Ectodermal cell (in vitro differentiated cells): Measurements from ENCODE around the gene NEDD4L.

Experiments
- H3K27ac ChIP-seq: 2 replicates; pipeline ENCODE4 v1.7.0; 2013; ENCODE audit warnings: mild to moderate bottlenecking, low read depth, low read length; ENCODE audit not compliant: insufficient read depth, poor library complexity, severe bottlenecking
- H3K27me3 ChIP-seq: 2 replicates; pipeline ENCODE4 v1.7.0; 2013; ENCODE audit warnings: mild to moderate bottlenecking, low read length; ENCODE audit not compliant: insufficient read depth, control insufficient read depth, poor library complexity, severe bottlenecking
- H3K36me3 ChIP-seq: one replicate; pipeline ENCODE4 v1.7.0; 2013; ENCODE audit warnings: low read length; ENCODE audit not compliant: control insufficient read depth, insufficient read depth
- H3K4me1 ChIP-seq: one replicate; pipeline ENCODE4 v1.7.0; 2013; ENCODE audit warnings: low read length; ENCODE audit not compliant: control insufficient read depth, insufficient read depth
- H3K4me3 ChIP-seq: 2 replicates; pipeline ENCODE4 v1.7.0; 2013; ENCODE audit warnings: low read depth, low read length, control low read depth; ENCODE audit not compliant: insufficient read depth
- H3K9me3 ChIP-seq: 2 replicates; pipeline ENCODE4 v1.7.0; 2013; ENCODE audit warnings: mild to moderate bottlenecking, low read length, moderate library complexity; ENCODE audit not compliant: control insufficient read depth
- WGBS, 2 experiments: methylation state at CpG; one replicate each; pipeline ENCODE4 v1.1.7; 2013; ENCODE audit warnings: missing lambda C conversion rate in 2 of 2; 5-methylcytosine and 5-hydroxymethylcytosine counted together

The NEDD4L gene

GRCh38 chr18:58101291-58101794, 57.3 kb downstream of the NEDD4L start:
- no peaks in the 10 kb centered on the region for H3K9me3 ChIP-seq
- H3K27ac ChIP-seq, result no peak overlapping the region
- H3K4me3 ChIP-seq, result no peak overlapping the region
- peaks cover 13% of the 10 kb centered on the region for H3K4me1 ChIP-seq
- H3K27me3 ChIP-seq, result no peaks in the 10 kb centered on the region
- no peaks in the 10 kb centered on the region for H3K36me3 ChIP-seq
- WGBS, 2 experiments, result 75 to 84% methylated on average over 10 of the region's 10 CpGs

GRCh38 chr18:58102018-58102417, 58.0 kb downstream of the NEDD4L start:
- Histone ChIP-seq H3K27me3 (no peaks in the 10 kb centered on the region), H3K9me3 (no peaks in the 10 kb centered on the region), H3K4me1 (peaks cover 13% of the 10 kb centered on the region), H3K36me3 (no peaks in the 10 kb centered on the region), H3K27ac (no peak overlapping the region), H3K4me3 (no peak overlapping the region)
- 67 to 83% methylated on average over 1 of the region's 2 CpGs for WGBS, 2 experiments

GRCh38 chr18:58102875-58103274, 58.8 kb downstream of the NEDD4L start:
- WGBS, 2 experiments, result 91 to 96% methylated on average over 3 of the region's 3 CpGs

GRCh38 chr18:58103339-58103985, 59.4 kb downstream of the NEDD4L start:
- Histone ChIP-seq H3K9me3 (no peaks in the 10 kb centered on the region), H3K36me3 (no peaks in the 10 kb centered on the region), H3K4me1 (peaks cover 9% of the 10 kb centered on the region), H3K4me3 (no peak overlapping the region), H3K27ac (no peak overlapping the region), H3K27me3 (no peaks in the 10 kb centered on the region)
- 94 to 95% methylated on average over 6 of the region's 6 CpGs for WGBS, 2 experiments

More at GRCh38 chr18:58102875-58103274, 58.8 kb downstream of the NEDD4L start:
- Histone ChIP-seq H3K27ac (no peak overlapping the region), H3K4me1 (peaks cover 9% of the 10 kb centered on the region), H3K27me3 (no peaks in the 10 kb centered on the region), H3K9me3 (no peaks in the 10 kb centered on the region), H3K36me3 (no peaks in the 10 kb centered on the region), H3K4me3 (no peak overlapping the region)

GRCh38 chr18:58104096-58104495, 60.1 kb downstream of the NEDD4L start:
- 88 to 89% methylated on average over 12 of the region's 12 CpGs for WGBS, 2 experiments
- peaks cover 9% of the 10 kb centered on the region for H3K4me1 ChIP-seq
- H3K9me3 ChIP-seq, result no peaks in the 10 kb centered on the region
- no peak overlapping the region for H3K27ac ChIP-seq
- no peaks in the 10 kb centered on the region for H3K36me3 ChIP-seq
- no peaks in the 10 kb centered on the region for H3K27me3 ChIP-seq
- no peak overlapping the region for H3K4me3 ChIP-seq

GRCh38 chr18:58105206-58105887, 61.3 kb downstream of the NEDD4L start:
- no peak overlapping the region for H3K27ac ChIP-seq
- WGBS, 2 experiments, result 93 to 95% methylated on average over 7 to 9 of the region's 10 CpGs
- no peak overlapping the region for H3K4me3 ChIP-seq
- no peaks in the 10 kb centered on the region for H3K27me3 ChIP-seq
- no peaks in the 10 kb centered on the region for H3K36me3 ChIP-seq
- H3K4me1 ChIP-seq, result peaks cover 9% of the 10 kb centered on the region
- no peaks in the 10 kb centered on the region for H3K9me3 ChIP-seq

- Histone ChIP-seq H3K27ac (no peak overlapping the region), H3K9me3 (no peaks in the 10 kb centered on the region), H3K4me1 (peaks cover 9% of the 10 kb centered on the region), H3K36me3 (no peaks in the 10 kb centered on the region), H3K27me3 (no peaks in the 10 kb centered on the region), H3K4me3 (no peak overlapping the region)
- WGBS, 2 experiments, result 85 to 91% methylated on average over 3 of the region's 3 CpGs
Measured at GRCh38 chr18:58105888-58106260, 61.8 kb downstream of the NEDD4L start.

GRCh38 chr18:58106289-58107070, 62.5 kb downstream of the NEDD4L start:
- Histone ChIP-seq H3K27me3 (no peaks in the 10 kb centered on the region), H3K27ac (no peak overlapping the region), H3K9me3 (no peaks in the 10 kb centered on the region), H3K4me3 (no peak overlapping the region), H3K4me1 (peaks cover 9% of the 10 kb centered on the region), H3K36me3 (no peaks in the 10 kb centered on the region)
- 73 to 74% methylated on average over 6 of the region's 6 CpGs for WGBS, 2 experiments

GRCh38 chr18:58109256-58109655, 65.2 kb downstream of the NEDD4L start:
- H3K4me1 ChIP-seq, result peaks cover 14% of the 10 kb centered on the region
- no peaks in the 10 kb centered on the region for H3K9me3 ChIP-seq
- no peak overlapping the region for H3K4me3 ChIP-seq
- no peaks in the 10 kb centered on the region for H3K36me3 ChIP-seq
- no peaks in the 10 kb centered on the region for H3K27me3 ChIP-seq
- WGBS, 2 experiments, result 86% methylated on average over 1 to 2 of the region's 2 CpGs
- no peak overlapping the region for H3K27ac ChIP-seq

GRCh38 chr18:58110398-58110797, 66.4 kb downstream of the NEDD4L start:
- 59 to 67% methylated on average over 6 of the region's 6 CpGs for WGBS, 2 experiments
- Histone ChIP-seq H3K4me1 (peaks cover 18% of the 10 kb centered on the region), H3K4me3 (no peak overlapping the region), H3K27me3 (peaks cover 4% of the 10 kb centered on the region), H3K9me3 (no peaks in the 10 kb centered on the region), H3K36me3 (no peaks in the 10 kb centered on the region), H3K27ac (no peak overlapping the region)
